Glomerular visceral epithelial cell (primary cell): Measurements from ENCODE around the gene HSF5.
A peak's percentile ranks its signal among the peaks of the same experiment; 100 is the strongest.

Experiments used
- DNase-seq: peaks from one replicate; pipeline ENCODE4 v3.0.0-alpha.2; 2016; ENCODE audit errors: extremely low spot score

HSF5 gene

GRCh38 chr17:58385359-58385899 is 102.8 kb downstream of the HSF5 start:
- DNase-seq, result no peak

DNA sequence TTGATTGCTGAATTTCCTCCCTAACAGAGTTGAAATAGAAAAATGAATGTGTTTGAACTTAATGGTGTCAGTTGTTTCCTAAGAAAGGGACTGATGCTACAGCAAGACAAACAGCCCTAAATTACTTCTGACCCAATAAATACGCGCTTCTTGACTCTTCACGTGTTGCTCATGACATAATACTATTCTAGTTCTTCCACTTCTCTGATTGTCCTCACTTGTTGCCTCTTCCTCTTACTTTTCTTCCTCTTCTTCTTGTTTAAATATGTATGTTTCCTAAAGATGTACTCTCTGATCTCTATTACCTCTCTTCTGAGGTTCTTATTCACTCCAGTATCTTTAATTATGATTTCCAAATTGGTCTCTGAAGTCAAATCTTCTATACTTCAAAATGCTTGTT is 103.3 kb downstream of the HSF5 start:
- no peak for DNase-seq

GRCh38 chr17:58383892-58384462 is 104.2 kb downstream of the HSF5 start:
- no peak for DNase-seq

GRCh38 chr17:58382872-58383242 is 105.4 kb downstream of the HSF5 start:
- no peak for DNase-seq

GRCh38 chr17:58382108-58382871 is 105.9 kb downstream of the HSF5 start:
- no peak for DNase-seq

DNA sequence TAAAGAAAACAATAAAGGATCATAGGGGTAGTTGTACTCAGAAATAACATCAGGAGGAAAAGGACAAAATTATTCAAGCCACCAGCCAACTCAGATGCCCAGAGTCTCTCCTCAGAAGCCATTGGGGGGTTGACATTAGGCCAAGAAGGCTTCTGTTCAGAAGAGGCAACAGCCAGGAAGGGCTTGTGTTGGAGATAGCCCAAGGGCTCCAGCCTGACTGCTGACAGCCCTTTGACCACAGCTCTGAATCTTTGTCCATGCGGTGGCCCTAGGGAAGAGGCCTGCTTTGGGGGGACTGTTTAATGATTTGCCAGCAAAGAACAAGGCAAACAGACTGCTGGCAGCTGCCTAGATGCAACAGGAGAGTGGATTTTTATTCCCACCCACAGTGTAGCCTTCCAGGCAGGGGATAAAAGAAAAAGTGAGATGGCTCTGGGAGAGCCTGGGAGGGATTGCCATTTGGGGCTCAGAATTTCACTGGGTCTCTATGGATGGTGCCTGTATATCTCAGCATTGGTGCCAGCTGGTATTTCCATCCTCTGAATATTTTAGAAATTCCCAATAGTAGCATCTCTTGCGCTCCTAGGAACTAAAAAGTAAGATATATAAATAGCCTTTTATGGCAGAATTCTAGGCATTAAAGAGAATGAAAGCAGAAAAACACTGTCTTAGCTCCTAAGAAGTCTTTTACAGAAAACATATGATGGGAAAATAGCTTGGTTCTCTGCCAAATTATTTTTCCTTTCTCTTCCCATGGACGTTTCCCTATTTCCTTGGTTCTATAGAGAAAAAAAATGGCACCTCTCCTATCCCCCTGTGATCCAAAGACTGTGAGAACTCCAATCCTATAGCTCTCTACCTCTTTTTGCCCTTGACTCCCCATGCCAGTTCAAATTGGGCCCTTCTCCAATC is 106.8 kb downstream of the HSF5 start:
- DNase-seq, result peak; percentile 80

- DNase-seq, result no peak
Observed at GRCh38 chr17:58380207-58381123, 107.7 kb downstream of the HSF5 start.

DNA sequence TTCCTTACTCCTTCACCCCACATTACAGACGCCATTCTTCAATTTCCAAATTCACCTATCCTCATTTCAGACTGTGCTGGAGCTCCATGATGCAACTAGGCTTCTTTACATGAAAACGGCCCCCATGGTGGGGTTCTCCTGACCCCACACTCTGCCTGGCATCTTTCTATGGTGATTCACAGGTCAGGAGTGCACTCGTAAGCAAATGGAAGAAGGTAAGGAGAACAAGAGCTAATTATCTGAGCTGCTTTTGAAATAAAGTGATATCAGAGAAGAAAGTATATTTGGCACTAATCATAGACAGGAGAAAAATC is 108.7 kb downstream of the HSF5 start:
- DNase-seq, result no peak

- DNase-seq, result no peak
Observed at GRCh38 chr17:58378733-58379510, 109.3 kb downstream of the HSF5 start.

DNA sequence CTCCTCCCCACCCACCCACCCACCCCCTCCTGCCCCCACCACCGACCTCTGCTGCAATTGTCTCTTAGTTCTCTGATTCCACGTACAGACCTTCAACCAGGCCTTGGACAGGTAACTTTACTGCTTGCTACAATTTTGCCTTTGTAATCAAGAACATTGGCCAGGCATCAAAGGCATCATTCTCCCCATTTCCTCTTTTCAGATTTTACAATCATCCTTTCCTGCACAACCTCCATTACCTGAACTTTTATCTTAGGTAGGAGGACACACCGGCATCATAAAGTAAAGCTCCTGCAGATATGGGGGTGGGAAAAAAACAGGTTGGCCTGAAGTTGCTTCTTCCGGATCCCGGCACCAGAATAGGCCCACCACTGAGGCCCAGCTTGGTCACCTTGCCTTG is 110.5 kb downstream of the HSF5 start:
- DNase-seq, result no peak

- DNase-seq, result no peak
Observed at GRCh38 chr17:58377093-58377601, 111.1 kb downstream of the HSF5 start.

- DNase-seq, result no peak
Observed at GRCh38 chr17:58376472-58377000, 111.7 kb downstream of the HSF5 start.

- no peak for DNase-seq
Observed at GRCh38 chr17:58375811-58376210, 112.4 kb downstream of the HSF5 start.

GRCh38 chr17:58375256-58375655 is 113.0 kb downstream of the HSF5 start:
- DNase-seq, result no peak

DNA sequence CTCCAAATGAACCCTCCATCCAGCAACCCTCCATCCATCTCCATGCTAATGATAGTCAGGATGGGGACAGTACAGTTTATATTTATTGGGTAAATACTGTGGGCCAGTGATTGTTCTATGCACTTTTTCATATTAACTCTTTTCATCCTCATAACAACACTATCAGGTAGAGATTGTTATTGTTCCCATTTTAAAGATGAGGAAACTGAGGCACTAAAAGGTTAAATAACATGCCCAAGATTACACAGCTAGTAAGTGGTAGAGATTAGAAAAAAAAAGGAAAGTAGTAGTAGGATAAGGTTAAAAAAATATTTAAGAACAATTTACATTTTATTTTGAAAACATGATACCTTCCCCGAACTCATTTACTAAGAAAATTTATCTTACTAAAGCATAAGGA is 114.3 kb downstream of the HSF5 start:
- no peak for DNase-seq

DNA sequence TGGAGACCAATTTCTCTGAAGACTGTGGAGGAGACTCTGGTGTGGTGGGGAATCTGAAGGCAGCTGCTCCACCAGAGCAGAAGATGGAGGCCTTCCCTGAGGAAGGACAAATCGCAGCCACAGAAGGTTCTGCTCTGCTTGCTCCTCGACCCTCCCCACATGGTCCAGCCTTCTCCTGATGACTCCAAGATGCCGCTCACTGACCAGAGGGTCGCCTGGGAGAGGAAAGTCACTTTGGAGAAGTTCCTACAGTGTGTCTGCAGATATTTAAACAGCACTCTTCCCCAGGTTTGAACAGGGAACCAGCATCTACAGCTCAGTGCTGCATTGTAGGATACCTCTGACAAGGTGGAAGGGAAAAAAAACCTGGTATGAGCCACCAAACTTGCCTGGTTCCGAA is 115.2 kb downstream of the HSF5 start:
- DNase-seq, result no peak

DNA sequence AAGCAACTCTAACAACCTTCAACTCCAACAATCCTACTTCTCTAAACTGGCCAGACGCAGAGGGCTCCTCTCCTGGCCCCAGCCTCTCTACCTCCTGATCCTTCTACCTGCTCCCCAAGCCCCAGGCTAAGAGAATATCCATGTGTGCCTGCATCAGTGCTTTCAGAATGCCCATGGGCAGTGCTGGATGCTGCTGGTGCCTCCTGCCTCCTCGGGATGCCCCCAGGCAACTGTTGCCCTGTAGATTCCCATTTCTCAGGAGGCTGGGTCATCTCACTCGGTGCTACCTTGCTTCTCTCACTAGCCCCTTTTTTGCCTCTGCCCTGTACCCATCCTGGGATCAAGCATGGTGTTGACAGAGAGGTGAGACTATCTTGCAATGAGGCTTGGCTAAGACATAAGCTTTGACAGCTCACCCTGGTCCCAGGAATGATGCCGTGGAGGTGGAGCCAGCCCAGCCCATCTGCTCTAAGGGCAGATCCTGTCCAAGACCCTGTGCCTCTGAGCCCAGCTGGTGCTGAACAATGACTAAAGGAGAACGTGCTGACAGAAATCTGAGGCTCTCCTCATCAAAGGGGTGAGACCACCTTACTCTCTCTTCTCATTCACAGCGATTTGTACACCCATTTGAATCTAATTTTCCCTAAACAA is 116.8 kb downstream of the HSF5 start:
- DNase-seq, result no peak

DNA sequence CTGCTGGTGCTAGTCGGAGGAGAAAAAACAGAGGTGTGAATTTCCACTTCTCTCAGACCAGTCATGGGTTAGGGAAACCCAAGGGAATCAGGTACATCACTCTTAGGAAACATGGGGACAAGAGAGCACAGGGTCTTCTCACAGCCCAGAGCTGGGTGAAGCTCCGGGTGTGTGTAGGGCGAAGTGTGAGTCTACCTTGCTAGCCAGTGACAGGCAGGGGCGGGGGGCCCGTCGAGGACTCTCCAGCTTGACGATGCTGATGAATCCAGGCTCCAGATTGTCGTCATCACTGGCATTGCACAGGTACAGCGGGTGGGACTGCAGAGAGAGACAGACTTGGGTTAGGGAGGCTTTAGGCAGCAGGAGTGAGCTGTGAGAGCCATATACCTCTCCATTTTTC is 117.5 kb downstream of the HSF5 start:
- DNase-seq, result no peak

- no peak for DNase-seq
Observed at GRCh38 chr17:58370309-58370708, 117.9 kb downstream of the HSF5 start.
